Measurements from ENCODE around the gene CORIN. TPM values are rescaled to one million over a fixed set of nuclear protein-coding genes. Genes with fewer than 3 reads are reported as not detected.

CORIN gene
- total RNA-seq, 1 experiment from 2014 or later: 3.5 TPM

- no peak for TF ChIP-seq ZBTB33 (IDR thresholded peaks at IDR 0.05; ENCODE audit: extremely low read depth, insufficient replicate concordance, low read length)
Observed at GRCh38 chr4:47830265-47831025, 7.4 kb downstream of the CORIN start (continued).

- no peaks in the 10 kb centered on the region for H3K9me2 ChIP-seq (ENCODE audit: insufficient read depth)
- no peaks in the 10 kb centered on the region for H3K27me3 ChIP-seq (ENCODE audit: insufficient read depth, low read length)
- no TSS peak for BruUV-seq (replicated peaks)
- intact Hi-C loops (cut with micrococcal nuclease): no loop called here
- ATAC-seq: no peak
- H2AFZ ChIP-seq (ENCODE audit: low read depth, low read length, poor library complexity, severe bottlenecking): no peak overlapping the region
- no peak overlapping the region for H3K4me3 ChIP-seq (replicated peaks in 1 of 2; ENCODE audit: low read depth in 1 of 2, low read length in 2 of 2)
- RAD21 ChIA-PET (ENCODE audit: low non-redundant PET in 1 of 2, low total read pairs in 2 of 2, uncharacterized antibody in 2 of 2, unreplicated experiment in 2 of 2): no interaction called here
- no peak overlapping the region for H3K27ac ChIP-seq (ENCODE audit: low read depth, low read length)
- H3K4me2 ChIP-seq (ENCODE audit: low read length): no peak overlapping the region
- POLR2A ChIA-PET: no interaction called here
- H3K9me3 ChIP-seq (ENCODE audit: control insufficient read depth in 1 of 2, insufficient read depth in 1 of 2, low read depth in 1 of 2, low read length in 2 of 2): no peaks in the 10 kb centered on the region
- no peaks in the 10 kb centered on the region for H3K4me1 ChIP-seq (ENCODE audit: control insufficient read depth in 1 of 2, insufficient read depth in 2 of 2, low read length in 2 of 2)
- CTCF ChIA-PET: no interaction called here
- H3K36me3 ChIP-seq (ENCODE audit: control insufficient read depth in 1 of 2, insufficient read depth in 2 of 2, low read length in 2 of 2): no peaks in the 10 kb centered on the region
- H3K9ac ChIP-seq (ENCODE audit: low read length): no peak overlapping the region
- DNase-seq (ENCODE audit: low read depth, low spot score): no peak
- H3K79me2 ChIP-seq (ENCODE audit: insufficient read depth, low read length): no peaks in the 10 kb centered on the region
- H4K20me1 ChIP-seq (ENCODE audit: insufficient read depth): no peaks in the 10 kb centered on the region
- no peak for TF ChIP-seq EZH2phosphoT487 (IDR thresholded peaks at IDR 0.05; ENCODE audit: borderline replicate concordance)
- TF ChIP-seq ZFX (IDR thresholded peaks at IDR 0.05): no peak
- no peak for TF ChIP-seq POLR2A (IDR thresholded peaks at IDR 0.05; ENCODE audit: borderline replicate concordance, extremely low read depth, insufficient read depth, insufficient read length)
- no peak for TF ChIP-seq JUND (IDR thresholded peaks at IDR 0.05)
- no peak for TF ChIP-seq CEBPB (IDR thresholded peaks at IDR 0.05; ENCODE audit: low read depth)
- no peak for TF ChIP-seq EZH2 (IDR thresholded peaks at IDR 0.05)
- TF ChIP-seq REST (IDR thresholded peaks at IDR 0.05; ENCODE audit: low read depth): no peak
- TF ChIP-seq, protein P1, sequence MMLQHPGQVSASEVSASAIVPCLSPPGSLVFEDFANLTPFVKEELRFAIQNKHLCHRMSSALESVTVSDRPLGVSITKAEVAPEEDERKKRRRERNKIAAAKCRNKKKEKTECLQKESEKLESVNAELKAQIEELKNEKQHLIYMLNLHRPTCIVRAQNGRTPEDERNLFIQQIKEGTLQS (IDR thresholded peaks at IDR 0.05): no peak
- TF ChIP-seq ZBTB33 (IDR thresholded peaks at IDR 0.05; ENCODE audit: extremely low read depth, insufficient replicate concordance, low read length): no peak
- no peak for TF ChIP-seq MAX (IDR thresholded peaks at IDR 0.05)
- TF ChIP-seq RAD21 (IDR thresholded peaks at IDR 0.05; ENCODE audit: low read depth): no peak
- no peak for TF ChIP-seq ELF1 (IDR thresholded peaks at IDR 0.05; ENCODE audit: borderline replicate concordance, low read depth)
- TF ChIP-seq ZNF274 (IDR thresholded peaks at IDR 0.05; ENCODE audit: low read depth, low read length): no peak
- TF ChIP-seq SIN3A (IDR thresholded peaks at IDR 0.05; ENCODE audit: low read depth): no peak
- no peak for TF ChIP-seq CBX3 (IDR thresholded peaks at IDR 0.05; ENCODE audit: low read depth)
Observed at GRCh38 chr4:47829438-47829837, 8.4 kb downstream of the CORIN start.

All from HCT116 (cell line).